Left lung (tissue), 14 donors: Measurements from ENCODE around the gene SPATA19. TPM values are rescaled to one million over a fixed set of nuclear protein-coding genes. Genes with fewer than 3 reads are reported as not detected.

Experiments
- ATAC-seq: fragments of 200-7000 bp; cut with Tn5 transposase; one replicate; pipeline ENCODE4 v1.9.1; 2020; ENCODE audit warnings: moderate library complexity
- DNase-seq, 4 donors: peaks; one replicate each; pipeline ENCODE4 v3.0.0-alpha.2; 2013 to 2020
- H3K27ac ChIP-seq, 2 donors: fragments of 200-600 bp; sonication (generic) in 1 of 2; one replicate each; pipeline versions ENCODE4 v1.5.0 to v1.8.0; 2020 to 2021
- H3K27me3 ChIP-seq, 2 donors: fragments of 200-600 bp; sonication (generic) in 1 of 2; one replicate each; pipeline versions ENCODE4 v1.5.0 to v1.8.0; 2020 to 2021
- H3K36me3 ChIP-seq, 2 donors: fragments of 200-600 bp; sonication (generic) in 1 of 2; one replicate each; pipeline versions ENCODE4 v1.5.0 to v1.8.0; 2020 to 2021
- H3K4me1 ChIP-seq, 2 donors: fragments of 200-600 bp; one replicate each; pipeline ENCODE4 v1.8.0; 2021
- H3K4me3 ChIP-seq, 2 donors: fragments of 200-600 bp; sonication (generic) in 1 of 2; one replicate each; pipeline versions ENCODE4 v1.5.0 to v1.8.0; 2020 to 2021; ENCODE audit warnings: mild to moderate bottlenecking in 1 of 2
- H3K9me3 ChIP-seq, 2 donors: fragments of 200-600 bp; sonication (generic) in 1 of 2; one replicate each; pipeline versions ENCODE4 v1.5.0 to v1.8.0; 2020 to 2021
- CTCF ChIP-seq, 2 donors: fragments of 200-600 bp; sonication (generic) in 1 of 2; IDR thresholded peaks; one replicate each; pipeline versions ENCODE4 v1.5.0 to v1.8.0; 2021; ENCODE audit warnings: antibody characterized with exemption in 2 of 2
- intact Hi-C, 2 donors: fragments of 100-400 bp; cut with DNase I; formaldehyde crosslinking; loops; one replicate each; pipeline versions ENCODE4 v1.11.2 to v1.14.2; 2022
- long read RNA-seq, 12 donors: library from polyadenylated mRNA in 2 of 12; unstranded in 2 of 12; transcript quantifications; one replicate each; pipeline ENCODE4 v2.0.0 and lab custom pipeline, GENCODE V29; 2019 to 2026
- polyA plus RNA-seq, 6 donors: library from polyadenylated mRNA; unstranded; fragments of 120-200 nt; gene quantifications; one replicate each; pipeline ENCODE4 v1.2.1, GENCODE V29; 2013; ENCODE audit not compliant: insufficient read length in 6 of 6
- total RNA-seq, 2 donors: library from RNA; stranded (reverse); fragmentation: NEBNext Ultra II Directional; extraction: Animal tissue kit (Norgen Biotek cat#: 25700); gene quantifications; one replicate each; pipeline ENCODE4 v1.2.1, GENCODE V29; 2021
- donor health status: DM: no; HTN: yes; CAD: no.
- donor health status: DM: no; HTN: no; CAD: no.

The SPATA19 gene
- total RNA-seq (not detected), polyA plus RNA-seq (not detected)
- long read RNA-seq, donor 1, result 0 reads
- long read RNA-seq, donor 2, result 0 reads
- long read RNA-seq, donor 3, result 0 reads
- long read RNA-seq, donor 4, result 0 reads
- long read RNA-seq, donor 5, result 0 reads
- long read RNA-seq, donor 6, result 0 reads
- long read RNA-seq, donor 7, result 0 reads
- long read RNA-seq, donor 8, result 0 reads
- long read RNA-seq, donor 9, result 0 reads
- long read RNA-seq, donor 10, result 0 reads
- long read RNA-seq, donor 11, result 0 reads
- long read RNA-seq, donor 12, result 0 reads

GRCh38 chr11:133845413-133845812 lies at the start of gene SPATA19:
TSS of gene SPATA19 (minus strand) at chr11:133845513. CDS start at chr11:133845446, 67 bp downstream.
- Histone ChIP-seq H3K27ac (no peak within 1 kb of the TSS), H3K9me3 (peaks cover 0 to 5% of the 10 kb centered on the region in 2 donors), H3K4me3 (no peak within 1 kb of the TSS), H3K36me3 (no peaks in the 10 kb centered on the region), H3K27me3 (peaks cover 0 to 4% of the 10 kb centered on the region in 2 donors), H3K4me1 (no peaks in the 10 kb centered on the region)
- no peak for DNase-seq
- intact Hi-C loops, result no loop called here
- ATAC-seq, result no peak
- TF ChIP-seq CTCF (IDR thresholded peaks at IDR 0.05), result no peak

GRCh38 chr11:133895061-133895479 lies 49.8 kb upstream of the SPATA19 start:
- TF ChIP-seq CTCF (IDR thresholded peaks at IDR 0.05), result no peak
- intact Hi-C loops, result no loop called here
- no peak for DNase-seq
- no peak overlapping the region for H3K27ac ChIP-seq
- no peaks in the 10 kb centered on the region for H3K36me3 ChIP-seq
- peaks cover 0 to 7% of the 10 kb centered on the region in 2 donors for H3K27me3 ChIP-seq
- H3K9me3 ChIP-seq, result no peaks in the 10 kb centered on the region
- no peak for ATAC-seq
- no peak overlapping the region for H3K4me3 ChIP-seq
- H3K4me1 ChIP-seq, result no peaks in the 10 kb centered on the region

GRCh38 chr11:133893381-133893780 lies 48.1 kb upstream of the SPATA19 start:
- no peaks in the 10 kb centered on the region for H3K4me1 ChIP-seq
- intact Hi-C loops, result no loop called here
- H3K9me3 ChIP-seq, result no peaks in the 10 kb centered on the region
- DNase-seq (no peak), ATAC-seq (no peak)
- TF ChIP-seq CTCF (IDR thresholded peaks at IDR 0.05), result no peak
- no peak overlapping the region for H3K27ac ChIP-seq
- H3K36me3 ChIP-seq, result no peaks in the 10 kb centered on the region
- peaks cover 0 to 11% of the 10 kb centered on the region in 2 donors for H3K27me3 ChIP-seq
- H3K4me3 ChIP-seq, result no peak overlapping the region

GRCh38 chr11:133892584-133893380 lies 47.5 kb upstream of the SPATA19 start:
- H3K4me3 ChIP-seq, result no peak overlapping the region
- H3K9me3 ChIP-seq, result no peaks in the 10 kb centered on the region
- H3K36me3 ChIP-seq, result no peaks in the 10 kb centered on the region
- intact Hi-C loops, result no loop called here
- no peak for TF ChIP-seq CTCF (IDR thresholded peaks at IDR 0.05)
- DNase-seq (no peak), ATAC-seq (no peak)
- no peaks in the 10 kb centered on the region for H3K4me1 ChIP-seq
- H3K27ac ChIP-seq, result no peak overlapping the region
- H3K27me3 ChIP-seq, result peaks cover 0 to 11% of the 10 kb centered on the region in 2 donors

- intact Hi-C loops, result no loop called here
- no peaks in the 10 kb centered on the region for H3K4me1 ChIP-seq
- no peak for TF ChIP-seq CTCF (IDR thresholded peaks at IDR 0.05)
- no peaks in the 10 kb centered on the region for H3K36me3 ChIP-seq
- no peak overlapping the region for H3K27ac ChIP-seq
- ATAC-seq (no peak), DNase-seq (no peak)
- H3K4me3 ChIP-seq, result no peak overlapping the region
- no peaks in the 10 kb centered on the region for H3K9me3 ChIP-seq
- H3K27me3 ChIP-seq, result peaks cover 0 to 11% of the 10 kb centered on the region in 2 donors
Observed at GRCh38 chr11:133892126-133892525, 46.8 kb upstream of the SPATA19 start.
